HEK293 (cell line): ENCODE measurements around the gene CALM3.

Experiments used
- CTCF ChIA-PET: fragments of 350-600 bp; formaldehyde crosslinking; extraction: SDS; loops from one replicate; lab custom pipeline; 2021; ENCODE audit warnings: antibody characterized with exemption; lab: Yijun Ruan, JAX
- POLR2A ChIA-PET: fragments of 300-600 bp; formaldehyde crosslinking; extraction: SDS; loops from one replicate; lab custom pipeline; 2020; ENCODE audit warnings: antibody characterized with exemption, inconsistent platforms; lab: Yijun Ruan, JAX
- H3K27ac ChIP-seq: fragments of 200-500 bp; sonication (Bioruptor generic); 2 replicates; pipeline ENCODE4 v1.5.1; 2014; ENCODE audit warnings: low read depth, low read length, control low read depth, inconsistent platforms; ENCODE audit errors: extremely low read depth
- H3K36me3 ChIP-seq, 2 experiments: fragments of 200-500 bp in 1 of 2; sonication (Bioruptor generic) in 1 of 2; 1 replicate in 1 of 2; 2 replicates in 1 of 2; pipeline ENCODE4 v1.5.1; 2014 to 2017; ENCODE audit warnings: inconsistent platforms in 2 of 2, low read length in 2 of 2; ENCODE audit not compliant: control insufficient read depth in 2 of 2, insufficient read depth in 1 of 2
- H3K4me1 ChIP-seq: fragments of 200-500 bp; sonication (Bioruptor generic); 2 replicates; pipeline ENCODE4 v1.5.1; 2014; ENCODE audit warnings: mild to moderate bottlenecking, low read length, inconsistent platforms; ENCODE audit not compliant: control insufficient read depth, insufficient read depth
- H3K4me3 ChIP-seq: 2 replicates; pipeline ENCODE4 v1.5.1; 2011; ENCODE audit warnings: low read depth, mild to moderate bottlenecking, control low read depth, low read length, moderate library complexity
- H3K9me3 ChIP-seq: fragments of 200-500 bp; sonication (Bioruptor generic); 2 replicates; pipeline ENCODE4 v1.5.1; 2014; ENCODE audit warnings: low read depth, low read length, inconsistent platforms; ENCODE audit not compliant: control insufficient read depth, insufficient read depth
- OSR2 ChIP-seq: fragments of 450-650 bp; formaldehyde crosslinking; IDR thresholded peaks from 2 replicates; pipeline ENCODE4 v1.5.1; 2016; ENCODE audit warnings: missing biosample characterization, missing genetic modification characterization
- PBX3 ChIP-seq: sonication (generic); formaldehyde crosslinking; IDR thresholded peaks from 2 replicates; pipeline ENCODE4 v1.8.1; 2022; ENCODE audit warnings: mild to moderate bottlenecking, moderate library complexity, missing genetic modification reagents
- SP2 ChIP-seq: fragments of 450-650 bp; formaldehyde crosslinking; IDR thresholded peaks from 2 replicates; pipeline ENCODE4 v1.5.1; 2016; ENCODE audit warnings: missing biosample characterization, missing genetic modification characterization
- YY2 ChIP-seq: fragments of 450-650 bp; formaldehyde crosslinking; IDR thresholded peaks from 2 replicates; pipeline ENCODE4 v1.5.1; 2016; ENCODE audit warnings: missing biosample characterization, missing genetic modification characterization
- ZBTB10 ChIP-seq: fragments of 450-650 bp; formaldehyde crosslinking; IDR thresholded peaks from 2 replicates; pipeline ENCODE4 v1.5.1; 2016; ENCODE audit warnings: missing biosample characterization, missing genetic modification characterization
- ZBTB17 ChIP-seq: fragments of 450-650 bp; formaldehyde crosslinking; IDR thresholded peaks from 2 replicates; pipeline ENCODE4 v1.5.1; 2016; ENCODE audit warnings: missing biosample characterization, missing genetic modification characterization
- ZBTB44 ChIP-seq: fragments of 450-650 bp; IDR thresholded peaks from 2 replicates; pipeline ENCODE4 v1.5.1; 2018; ENCODE audit warnings: missing biosample characterization, mild to moderate bottlenecking, missing genetic modification characterization
- ZBTB6 ChIP-seq: fragments of 450-650 bp; formaldehyde crosslinking; IDR thresholded peaks from 2 replicates; pipeline ENCODE4 v1.5.1; 2017; ENCODE audit warnings: missing biosample characterization, missing genetic modification characterization
- ZNF132 ChIP-seq: fragments of 450-650 bp; formaldehyde crosslinking; IDR thresholded peaks from 2 replicates; pipeline ENCODE4 v1.5.1; 2017; ENCODE audit warnings: missing biosample characterization, missing genetic modification characterization, borderline replicate concordance
- ZNF140 ChIP-seq: fragments of 450-650 bp; formaldehyde crosslinking; IDR thresholded peaks from 2 replicates; pipeline ENCODE4 v1.5.1; 2016; ENCODE audit warnings: missing biosample characterization, missing genetic modification characterization
- ZNF175 ChIP-seq: fragments of 450-650 bp; formaldehyde crosslinking; IDR thresholded peaks from 2 replicates; pipeline ENCODE4 v1.5.1; 2016; ENCODE audit warnings: missing biosample characterization, missing genetic modification characterization
- ZNF214 ChIP-seq: fragments of 450-650 bp; formaldehyde crosslinking; IDR thresholded peaks from 2 replicates; pipeline ENCODE4 v1.5.1; 2017; ENCODE audit warnings: missing biosample characterization, mild to moderate bottlenecking, missing genetic modification characterization, borderline replicate concordance
- ZNF449 ChIP-seq: fragments of 450-650 bp; formaldehyde crosslinking; IDR thresholded peaks from 2 replicates; pipeline ENCODE4 v1.5.1; 2017; ENCODE audit warnings: missing biosample characterization, mild to moderate bottlenecking, missing genetic modification characterization, moderate library complexity
- ZNF555 ChIP-seq: fragments of 450-650 bp; formaldehyde crosslinking; conservative IDR thresholded peaks from 2 replicates; pipeline ENCODE4 v1.5.1; 2017; ENCODE audit warnings: missing biosample characterization, mild to moderate bottlenecking, missing genetic modification characterization, inconsistent platforms
- ZNF677 ChIP-seq: fragments of 450-650 bp; IDR thresholded peaks from 2 replicates; pipeline ENCODE4 v1.5.0; 2018; ENCODE audit warnings: missing biosample characterization, mild to moderate bottlenecking, missing genetic modification characterization, moderate library complexity
- ZNF692 ChIP-seq: fragments of 450-650 bp; formaldehyde crosslinking; IDR thresholded peaks from 2 replicates; pipeline ENCODE4 v1.5.1; 2016; ENCODE audit warnings: missing biosample characterization, missing genetic modification characterization
- ZNF747 ChIP-seq: fragments of 450-650 bp; formaldehyde crosslinking; IDR thresholded peaks from 2 replicates; pipeline ENCODE4 v1.5.1; 2016; ENCODE audit warnings: missing biosample characterization, missing genetic modification characterization
- ZNF777 ChIP-seq: fragments of 450-650 bp; formaldehyde crosslinking; IDR thresholded peaks from 2 replicates; pipeline ENCODE4 v1.5.1; 2017; ENCODE audit warnings: missing biosample characterization, missing genetic modification characterization, borderline replicate concordance

CALM3 gene

GRCh38 chr19:46580247-46580646 lies 20.9 kb upstream of the CALM3 start:
- Histone ChIP-seq H3K36me3 (no peaks in the 10 kb centered on the region; a peak in 1 of 3 replicates), H3K9me3 (no peaks in the 10 kb centered on the region), H3K4me1 (no peaks in the 10 kb centered on the region), H3K27ac (no peak overlapping the region), H3K4me3 (no peak overlapping the region)
- POLR2A ChIA-PET = no interaction called here
- CTCF ChIA-PET = interaction anchor here (0.7 to 0.8 kb wide), 2 partner anchors 37 to 82 kb away, joined by 3 read pairs; no protein-coding TSS in a partner anchor
- TF ChIP-seq ZBTB17 (tag by site-specific recombination) (no peak), ZNF214 (tag by site-specific recombination) (no peak), PBX3 (CRISPR knock-in tag) (no peak), YY2 (no peak), ZNF132 (tag by site-specific recombination) (no peak), ZNF677 (tag by site-specific recombination) (no peak), ZNF449 (tag by site-specific recombination) (no peak), ZNF747 (tag by site-specific recombination) (no peak), ZNF175 (tag by site-specific recombination) (no peak), ZBTB6 (tag by site-specific recombination) (no peak), OSR2 (tag by site-specific recombination) (no peak), ZNF777 (tag by site-specific recombination) (no peak), ZNF555 (tag by site-specific recombination) (no peak), ZBTB10 (tag by site-specific recombination) (no peak), ZNF140 (tag by site-specific recombination) (no peak), ZNF692 (no peak), SP2 (tag by site-specific recombination) (no peak), ZBTB44 (no peak)
